ENCODE results near the gene ITPK1.

Gene ITPK1

GRCh38 chr14:93040443-93040842 is 75.3 kb downstream of the ITPK1 start:
- DNase-seq: no peak

GRCh38 chr14:93039649-93040315 is 75.9 kb downstream of the ITPK1 start:
- no peak for DNase-seq

GRCh38 chr14:93037351-93037750 is 78.4 kb downstream of the ITPK1 start:
- DNase-seq: no peak

GRCh38 chr14:93036652-93037345 is 78.9 kb downstream of the ITPK1 start:
- DNase-seq: no peak

- no peak for DNase-seq
Measured at GRCh38 chr14:93035917-93036651, 79.6 kb downstream of the ITPK1 start.

GRCh38 chr14:93035585-93035916 is 80.2 kb downstream of the ITPK1 start:
- DNase-seq: no peak

- DNase-seq: no peak
Measured at GRCh38 chr14:93034671-93034994, 81.1 kb downstream of the ITPK1 start.

- DNase-seq: peak; percentile 25
Measured at GRCh38 chr14:93033983-93034670, 81.6 kb downstream of the ITPK1 start.

GRCh38 chr14:93033084-93033982 is 82.4 kb downstream of the ITPK1 start:
- no peak for DNase-seq

- DNase-seq: no peak
Measured at GRCh38 chr14:93032421-93032936, 83.2 kb downstream of the ITPK1 start.

- DNase-seq: no peak
Measured at GRCh38 chr14:93031505-93032315, 84.0 kb downstream of the ITPK1 start.

GRCh38 chr14:93030761-93031160 is 85.0 kb downstream of the ITPK1 start:
- no peak for DNase-seq

- DNase-seq: no peak
Measured at GRCh38 chr14:93029911-93030508, 85.7 kb downstream of the ITPK1 start.

GRCh38 chr14:93029417-93029816 is 86.3 kb downstream of the ITPK1 start:
- DNase-seq: no peak

GRCh38 chr14:93028724-93029076 is 87.0 kb downstream of the ITPK1 start:
- no peak for DNase-seq

GRCh38 chr14:93027810-93028723 is 87.7 kb downstream of the ITPK1 start:
- DNase-seq: no peak

- DNase-seq: no peak
Measured at GRCh38 chr14:93026339-93026738, 89.4 kb downstream of the ITPK1 start.

- no peak for DNase-seq
Measured at GRCh38 chr14:93025055-93025454, 90.7 kb downstream of the ITPK1 start.

- DNase-seq: no peak
Measured at GRCh38 chr14:93024493-93024892, 91.2 kb downstream of the ITPK1 start.
